GM20000 (cell line): Measurements from ENCODE around the gene DLG2.

Source experiments
- DNase-seq: peaks from one replicate; pipeline ENCODE4 v3.0.0; 2012; ENCODE audit warnings: low spot score
- TF ChIP-seq, protein P1 (sequence below): IDR thresholded peaks from 2 replicates; pipeline ENCODE4 v1.5.1; 2012; ENCODE audit warnings: mild to moderate bottlenecking, control low read depth; ENCODE audit errors: extremely low read depth, missing control alignments

Gene DLG2

DNA sequence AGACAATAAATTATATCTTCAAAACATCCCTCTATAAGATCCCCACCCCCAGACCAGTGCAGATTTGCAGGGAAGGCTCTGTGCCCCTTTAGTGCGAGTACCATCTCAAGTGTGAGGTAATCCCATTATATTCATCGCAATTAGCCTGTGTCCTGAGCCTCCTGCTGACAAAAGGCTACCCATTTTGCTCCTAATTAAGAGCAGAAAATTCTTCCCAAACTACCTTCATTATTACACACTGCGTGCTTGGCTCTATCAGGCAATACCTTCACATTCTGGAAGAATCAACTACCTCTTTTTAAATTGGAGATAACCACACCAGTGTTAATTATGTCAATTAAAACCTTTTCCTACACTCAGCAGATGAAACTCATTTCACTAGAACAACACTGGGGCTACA is 1207.5 kb downstream of the DLG2 start:
- TF ChIP-seq, protein P1, sequence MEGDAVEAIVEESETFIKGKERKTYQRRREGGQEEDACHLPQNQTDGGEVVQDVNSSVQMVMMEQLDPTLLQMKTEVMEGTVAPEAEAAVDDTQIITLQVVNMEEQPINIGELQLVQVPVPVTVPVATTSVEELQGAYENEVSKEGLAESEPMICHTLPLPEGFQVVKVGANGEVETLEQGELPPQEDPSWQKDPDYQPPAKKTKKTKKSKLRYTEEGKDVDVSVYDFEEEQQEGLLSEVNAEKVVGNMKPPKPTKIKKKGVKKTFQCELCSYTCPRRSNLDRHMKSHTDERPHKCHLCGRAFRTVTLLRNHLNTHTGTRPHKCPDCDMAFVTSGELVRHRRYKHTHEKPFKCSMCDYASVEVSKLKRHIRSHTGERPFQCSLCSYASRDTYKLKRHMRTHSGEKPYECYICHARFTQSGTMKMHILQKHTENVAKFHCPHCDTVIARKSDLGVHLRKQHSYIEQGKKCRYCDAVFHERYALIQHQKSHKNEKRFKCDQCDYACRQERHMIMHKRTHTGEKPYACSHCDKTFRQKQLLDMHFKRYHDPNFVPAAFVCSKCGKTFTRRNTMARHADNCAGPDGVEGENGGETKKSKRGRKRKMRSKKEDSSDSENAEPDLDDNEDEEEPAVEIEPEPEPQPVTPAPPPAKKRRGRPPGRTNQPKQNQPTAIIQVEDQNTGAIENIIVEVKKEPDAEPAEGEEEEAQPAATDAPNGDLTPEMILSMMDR: no peak
- no peak for DNase-seq

DNA sequence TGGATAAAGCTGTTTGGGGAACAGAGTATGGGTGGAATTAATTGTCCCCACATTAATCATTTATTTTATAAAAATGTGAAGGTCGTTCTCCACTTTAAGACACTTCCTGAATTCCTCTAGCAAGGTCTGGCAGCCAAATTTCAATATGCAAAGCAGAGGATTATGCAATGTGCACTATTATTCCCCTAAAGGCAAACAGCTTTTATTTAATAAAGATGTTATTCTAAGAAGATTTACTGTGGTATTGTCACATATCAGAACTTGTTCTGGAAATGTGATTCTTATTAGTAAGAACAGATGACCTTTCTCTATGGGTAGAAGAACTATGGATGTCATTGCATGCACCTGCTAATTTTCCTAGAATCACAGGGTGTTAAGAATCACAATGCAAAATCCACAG is 1212.2 kb downstream of the DLG2 start:
- TF ChIP-seq, protein P1: no peak
- no peak for DNase-seq

DNA sequence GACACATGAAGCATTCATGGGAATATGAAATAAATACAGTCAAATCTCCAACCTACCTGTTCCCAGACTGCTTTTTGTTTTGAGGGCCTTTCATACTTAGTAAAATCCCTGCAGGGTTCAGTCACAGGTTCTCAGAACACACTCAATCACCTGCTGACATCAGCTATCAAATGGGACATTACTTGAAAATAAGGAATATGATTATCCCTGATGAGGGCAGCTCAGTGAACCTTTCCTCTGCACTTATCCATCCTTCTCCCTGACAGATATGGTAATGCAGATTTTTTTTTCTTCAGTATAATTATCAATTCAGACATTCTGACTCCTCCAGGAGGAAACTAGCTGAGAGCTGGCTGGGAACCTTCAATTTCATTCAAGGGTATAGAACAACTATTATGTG is 1213.6 kb downstream of the DLG2 start:
- DNase-seq: no peak
- TF ChIP-seq, protein P1: no peak

DNA sequence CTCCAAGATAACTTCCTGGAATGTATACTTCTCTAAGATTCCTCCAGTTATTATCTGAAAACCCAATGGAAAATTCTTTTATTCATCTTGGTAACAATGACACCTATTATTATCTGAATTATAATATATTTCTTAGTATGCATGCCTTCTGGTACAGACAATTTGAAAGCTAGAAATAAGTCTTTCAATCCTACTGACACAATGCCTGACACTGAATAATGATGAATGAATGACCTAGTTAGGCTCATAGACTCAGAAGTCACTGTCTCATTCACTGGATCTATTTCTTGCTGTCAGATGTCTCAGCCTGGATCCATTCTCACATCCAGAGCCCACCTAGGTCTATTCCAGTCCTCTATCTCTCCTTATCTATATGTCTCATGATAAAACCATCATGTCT is 1214.3 kb downstream of the DLG2 start:
- TF ChIP-seq, protein P1: no peak
- no peak for DNase-seq

DNA sequence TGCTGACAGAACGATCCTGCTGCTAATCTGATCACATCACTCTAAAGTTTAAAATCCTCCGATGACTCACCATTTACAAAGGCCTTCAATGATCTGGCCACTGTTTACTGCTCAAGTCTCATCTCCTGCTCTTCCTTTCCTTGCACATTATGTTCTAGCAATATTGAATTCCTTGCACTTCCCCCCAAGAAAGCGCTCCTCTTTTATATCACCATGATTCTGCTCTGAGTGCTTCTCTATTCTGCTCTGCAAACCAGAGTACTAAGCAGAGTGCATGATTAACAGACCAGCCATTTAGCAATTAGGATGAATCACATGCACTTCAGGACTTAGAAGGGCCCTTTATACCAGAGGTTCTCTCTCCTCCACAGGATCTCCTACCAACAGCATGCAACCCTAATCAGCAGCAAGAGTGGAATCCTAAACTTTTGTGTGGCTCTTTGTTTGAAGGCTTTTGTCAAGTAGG is 1218.2 kb downstream of the DLG2 start:
- no peak for DNase-seq
- TF ChIP-seq, protein P1: no peak

DNA sequence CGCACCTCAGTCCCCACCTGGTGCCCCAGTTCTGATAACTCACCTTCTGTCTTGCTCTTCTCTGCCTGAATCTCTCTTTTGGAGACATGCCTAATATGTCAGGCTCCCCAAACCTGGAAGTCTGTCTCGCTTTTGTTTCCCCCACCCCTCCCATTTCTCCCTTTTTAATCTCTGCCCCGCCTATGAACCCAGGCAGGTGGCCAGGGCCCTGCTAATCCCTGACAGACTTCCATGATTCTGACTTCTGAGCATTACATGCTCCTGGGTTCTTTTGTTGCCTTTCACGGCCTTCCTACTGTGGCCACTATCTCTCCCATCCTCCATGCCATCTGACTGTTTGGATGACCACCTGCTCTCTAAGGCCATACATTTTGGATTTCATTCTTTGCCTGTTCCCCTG is 1220.1 kb downstream of the DLG2 start:
- DNase-seq: no peak
- TF ChIP-seq, protein P1: no peak

DNA sequence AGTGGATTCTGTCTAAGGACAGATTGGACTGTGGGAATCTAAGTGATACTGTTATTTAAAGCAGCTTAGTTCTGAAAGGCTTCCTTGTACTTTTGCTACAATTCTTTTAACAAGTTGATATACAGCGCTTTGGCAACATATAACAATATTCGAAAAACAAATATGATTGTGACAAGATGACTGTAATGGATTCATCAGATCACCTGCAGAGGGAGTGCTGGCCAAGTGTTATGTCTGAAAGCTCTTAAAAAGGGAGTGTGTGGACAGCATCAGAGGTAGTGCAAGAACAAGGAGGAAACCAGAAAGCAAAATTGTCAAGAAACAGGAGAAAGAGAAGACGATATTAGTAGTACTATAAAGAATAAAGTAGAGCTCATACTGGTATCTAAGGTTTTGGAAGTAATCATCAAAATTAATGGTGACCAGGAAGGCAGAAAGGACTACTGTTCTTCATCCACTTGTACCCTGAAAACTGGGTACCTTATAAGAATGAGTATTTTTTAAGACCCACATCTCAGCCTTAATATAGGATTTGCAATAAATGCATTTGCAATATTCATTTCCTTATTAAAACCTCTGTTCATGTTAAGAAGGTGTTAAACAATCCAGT is 1229.0 kb downstream of the DLG2 start:
- peak; percentile 9 for DNase-seq
- TF ChIP-seq, protein P1: no peak
